A673 (cell line): ENCODE data around the gene GPS1.

Source experiments
- EZH2 ChIP-seq: fragments of 200-600 bp; sonication (generic); IDR thresholded peaks from 2 replicates; pipeline ENCODE4 v1.6.1; 2017; ENCODE audit warnings: borderline replicate concordance, low read depth, mild to moderate bottlenecking, mixed read lengths, antibody characterized with exemption, low read length; ENCODE audit not compliant: poor library complexity, severe bottlenecking
- TF ChIP-seq, protein P1 (sequence below): fragments of 300-800, 200-600 bp; sonication (generic); conservative IDR thresholded peaks from 2 replicates; pipeline ENCODE4 v1.5.1; 2017; ENCODE audit warnings: low read depth, mild to moderate bottlenecking, antibody characterized with exemption, low read length, moderate library complexity, mixed read lengths

DNA sequence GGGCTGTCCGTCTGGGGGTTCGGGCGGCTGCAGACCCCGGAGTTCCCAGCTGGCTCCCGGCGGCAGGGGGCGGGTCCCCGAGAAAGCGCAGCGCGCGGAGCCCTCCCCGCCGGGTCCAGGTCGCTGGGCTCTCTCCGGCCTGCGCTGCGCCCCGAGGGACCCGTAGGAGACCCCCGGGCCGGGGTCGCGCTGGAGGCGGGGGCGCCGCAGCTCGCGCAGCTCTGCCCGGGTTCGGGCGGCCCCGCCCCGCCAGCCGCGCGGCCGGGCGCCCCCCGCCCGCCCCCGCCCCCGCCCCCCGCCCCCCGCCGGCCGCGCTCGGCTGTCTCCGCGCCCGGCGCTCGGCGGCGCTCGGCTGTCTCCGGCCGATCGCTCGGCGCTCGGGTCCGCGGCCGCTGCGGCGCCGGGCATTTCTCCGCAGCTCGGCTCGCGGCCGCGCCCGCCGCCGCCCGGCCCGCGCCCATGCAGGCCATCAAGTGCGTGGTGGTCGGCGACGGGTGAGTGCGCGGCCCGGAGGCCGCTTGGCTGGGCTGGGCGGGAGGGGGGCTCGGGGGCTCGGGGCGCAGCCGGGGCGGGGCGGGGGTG, 20.3 kb upstream of the GPS1 start, which contains the start of gene RAC3:
- TF ChIP-seq, protein P1, sequence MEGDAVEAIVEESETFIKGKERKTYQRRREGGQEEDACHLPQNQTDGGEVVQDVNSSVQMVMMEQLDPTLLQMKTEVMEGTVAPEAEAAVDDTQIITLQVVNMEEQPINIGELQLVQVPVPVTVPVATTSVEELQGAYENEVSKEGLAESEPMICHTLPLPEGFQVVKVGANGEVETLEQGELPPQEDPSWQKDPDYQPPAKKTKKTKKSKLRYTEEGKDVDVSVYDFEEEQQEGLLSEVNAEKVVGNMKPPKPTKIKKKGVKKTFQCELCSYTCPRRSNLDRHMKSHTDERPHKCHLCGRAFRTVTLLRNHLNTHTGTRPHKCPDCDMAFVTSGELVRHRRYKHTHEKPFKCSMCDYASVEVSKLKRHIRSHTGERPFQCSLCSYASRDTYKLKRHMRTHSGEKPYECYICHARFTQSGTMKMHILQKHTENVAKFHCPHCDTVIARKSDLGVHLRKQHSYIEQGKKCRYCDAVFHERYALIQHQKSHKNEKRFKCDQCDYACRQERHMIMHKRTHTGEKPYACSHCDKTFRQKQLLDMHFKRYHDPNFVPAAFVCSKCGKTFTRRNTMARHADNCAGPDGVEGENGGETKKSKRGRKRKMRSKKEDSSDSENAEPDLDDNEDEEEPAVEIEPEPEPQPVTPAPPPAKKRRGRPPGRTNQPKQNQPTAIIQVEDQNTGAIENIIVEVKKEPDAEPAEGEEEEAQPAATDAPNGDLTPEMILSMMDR, result no peak
- no peak for TF ChIP-seq EZH2
